HG03159 (cell line): Measurements from ENCODE around the gene DARS2.
A peak's percentile ranks its signal among the peaks of the same experiment; 100 is the strongest.
"Not testable (repeated sequence)": the region's sequence is repeated elsewhere in the genome, so short reads cannot be mapped to it uniquely, and the experiment has no call there.

ENCODE experiments used
- ATAC-seq: cut with Tn5 transposase; IDR thresholded peaks from one replicate; pipeline ENCODE4 v1.9.1; 2021; ENCODE audit warnings: mild to moderate bottlenecking, moderate library complexity; ENCODE audit not compliant: unreplicated experiment

The DARS2 gene

GRCh38 chr1:173861731-173862145, 37.3 kb downstream of the DARS2 start:
- no peak for ATAC-seq

- ATAC-seq, result not testable (repeated sequence)
Measured at GRCh38 chr1:173862146-173862768, 37.8 kb downstream of the DARS2 start.

GRCh38 chr1:173862769-173863223, 38.3 kb downstream of the DARS2 start:
- ATAC-seq, result no peak

GRCh38 chr1:173863224-173864161, 39.0 kb downstream of the DARS2 start:
- ATAC-seq, result no peak

- ATAC-seq, result no peak
Measured at GRCh38 chr1:173864179-173864867, 39.9 kb downstream of the DARS2 start.

- ATAC-seq, result no peak
Measured at GRCh38 chr1:173865468-173866164, 41.1 kb downstream of the DARS2 start.

- no peak for ATAC-seq
Measured at GRCh38 chr1:173866413-173867115, 42.1 kb downstream of the DARS2 start.

GRCh38 chr1:173867141-173867752, 42.8 kb downstream of the DARS2 start:
- no peak for ATAC-seq

GRCh38 chr1:173867753-173868265, 43.3 kb downstream of the DARS2 start, which contains the start of gene GAS5:
Gene GAS5 (minus strand): TSS chr1:173867989.
- peak; percentile 68 for ATAC-seq

- peak; percentile 61 for ATAC-seq
Measured at GRCh38 chr1:173868266-173869020, 44.0 kb downstream of the DARS2 start, which contains the start of gene ZBTB37. Gene ZBTB37 (plus strand): TSS chr1:173868380. CDS start chr1:173870226, 1,846 bp downstream.

GRCh38 chr1:173869021-173869359, 44.5 kb downstream of the DARS2 start:
- ATAC-seq, result no peak

- ATAC-seq, result no peak
Measured at GRCh38 chr1:173870252-173871075, 46.0 kb downstream of the DARS2 start.

GRCh38 chr1:173871091-173871490, 46.6 kb downstream of the DARS2 start:
- no peak for ATAC-seq

- ATAC-seq, result no peak
Measured at GRCh38 chr1:173871500-173871899, 47.0 kb downstream of the DARS2 start.

- no peak for ATAC-seq
Measured at GRCh38 chr1:173876732-173877131, 52.3 kb downstream of the DARS2 start.

- ATAC-seq, result no peak
Measured at GRCh38 chr1:173878251-173878650, 53.8 kb downstream of the DARS2 start.

- not testable (repeated sequence) for ATAC-seq
Measured at GRCh38 chr1:173881117-173881516, 56.6 kb downstream of the DARS2 start.

- no peak for ATAC-seq
Measured at GRCh38 chr1:173884701-173885100, 60.2 kb downstream of the DARS2 start.
